GM18526 (cell line): ENCODE data around the gene ZNF618.

Experiments
- POLR2A ChIP-seq: IDR thresholded peaks from 3 replicates; pipeline ENCODE4 v1.6.1; 2011; ENCODE audit not compliant: insufficient read length; ENCODE audit errors: extremely low read depth

The ZNF618 gene

DNA sequence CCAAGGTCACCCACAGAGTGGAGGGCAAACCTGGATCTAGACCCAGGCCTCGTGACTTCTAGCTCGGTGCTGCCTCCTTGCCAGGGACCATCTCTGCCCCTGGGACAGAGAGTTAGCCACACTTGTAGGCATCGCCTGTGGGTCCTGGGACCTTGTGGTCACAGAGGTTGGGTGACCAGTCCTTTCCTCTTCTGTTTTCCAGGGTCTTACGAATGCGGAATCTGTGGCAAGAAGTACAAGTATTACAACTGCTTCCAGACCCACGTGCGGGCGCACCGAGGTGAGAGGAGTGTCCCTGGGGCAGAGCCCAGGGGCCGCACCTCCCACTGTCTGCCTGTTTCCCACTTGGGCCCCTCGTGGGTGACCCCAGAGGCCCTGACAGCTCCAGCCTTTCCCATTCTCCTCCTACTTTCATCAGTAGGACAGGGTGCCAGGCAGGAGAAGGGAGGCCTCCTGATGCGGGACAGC, 125.7 kb downstream of the ZNF618 start:
- TF ChIP-seq POLR2A = no peak

DNA sequence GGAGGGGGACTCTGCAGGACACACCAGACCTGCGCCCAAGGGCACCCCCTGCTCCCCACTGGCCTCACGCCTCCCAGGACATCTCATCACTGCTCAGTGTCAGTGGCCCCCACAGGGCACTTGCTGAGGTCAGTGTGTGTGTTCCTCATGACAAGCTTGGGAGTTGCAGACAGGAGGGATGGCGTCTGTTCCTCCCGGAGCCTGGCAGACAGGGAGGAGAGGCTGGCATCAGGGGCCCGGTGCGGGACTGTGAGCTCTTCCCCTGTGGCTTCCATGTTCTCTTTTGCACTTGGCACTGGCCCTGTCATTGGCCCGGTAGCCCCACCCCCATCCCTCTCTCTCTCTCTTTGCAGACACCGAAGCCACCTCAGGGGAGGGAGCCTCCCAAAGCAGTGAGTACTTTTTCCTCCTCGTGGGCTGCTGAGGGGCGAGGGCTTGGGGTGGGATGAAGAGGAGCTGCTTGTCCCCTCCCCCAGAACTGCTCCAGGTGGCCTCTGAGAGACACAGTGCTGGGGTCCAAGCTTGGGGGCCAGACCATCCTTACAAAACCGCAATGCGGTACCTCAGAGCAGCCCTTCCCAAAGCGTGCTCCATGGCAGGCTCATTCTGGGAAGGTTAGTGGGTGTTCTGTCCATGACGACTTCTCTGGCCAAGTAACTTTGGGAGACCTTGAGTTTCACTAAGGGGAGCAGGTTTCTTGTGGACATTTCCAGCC, 126.3 kb downstream of the ZNF618 start:
- no peak for TF ChIP-seq POLR2A

DNA sequence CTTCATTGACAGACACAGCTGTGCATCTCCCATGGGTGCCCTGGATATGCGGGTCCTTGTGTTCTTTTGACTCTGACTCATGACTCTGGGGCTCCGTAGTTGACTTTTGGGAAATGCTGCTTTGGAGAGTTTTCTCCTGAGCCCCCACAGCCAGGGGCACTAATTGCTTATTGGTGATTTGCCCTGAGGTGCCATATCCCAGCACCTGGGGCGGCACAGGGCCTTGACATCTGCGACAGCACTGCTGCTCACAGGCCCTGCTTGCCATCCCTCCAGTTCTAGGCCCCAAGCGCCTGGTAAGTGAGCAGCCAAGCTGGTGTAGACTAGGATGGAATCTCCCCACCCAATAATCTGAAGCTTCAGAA, 126.9 kb downstream of the ZNF618 start:
- no peak for TF ChIP-seq POLR2A

DNA sequence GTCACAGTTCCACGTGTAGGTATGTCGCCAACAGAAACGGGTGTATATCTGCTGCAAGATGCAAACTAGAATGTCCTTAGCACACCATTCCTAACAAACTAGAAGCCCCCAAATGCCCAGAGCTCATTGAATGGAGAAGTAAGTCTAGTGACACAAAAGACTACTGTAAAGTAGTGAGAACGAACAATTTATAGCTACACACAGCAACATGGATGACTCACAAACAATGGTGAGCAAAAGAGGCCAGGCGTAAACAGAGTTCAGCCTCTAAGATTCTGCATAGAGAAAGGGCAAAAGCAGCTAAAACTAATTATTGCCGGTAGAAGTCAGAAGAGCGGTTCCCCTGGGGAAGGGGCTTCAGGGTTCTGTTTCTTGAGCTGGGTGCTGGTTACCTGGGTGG, 127.2 kb downstream of the ZNF618 start:
- no peak for TF ChIP-seq POLR2A

DNA sequence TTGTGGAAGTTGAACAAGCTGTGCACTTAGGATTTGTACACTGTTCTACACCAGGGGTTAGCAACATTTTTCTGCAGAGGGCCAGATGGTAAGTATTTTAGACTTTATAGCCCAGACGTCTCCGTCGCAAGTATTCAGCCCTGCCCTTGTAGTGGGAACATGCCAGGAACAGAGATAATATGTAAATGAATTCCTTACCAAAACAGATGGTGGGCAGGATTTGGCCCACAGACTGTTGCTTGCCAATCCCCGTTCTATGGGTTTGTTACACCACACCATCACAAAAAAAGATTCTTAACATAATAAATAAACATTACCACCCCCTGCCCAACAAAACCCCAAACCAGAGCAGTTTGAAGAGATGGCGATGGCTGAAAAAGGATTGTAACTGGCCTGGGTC, 127.6 kb downstream of the ZNF618 start:
- no peak for TF ChIP-seq POLR2A

DNA sequence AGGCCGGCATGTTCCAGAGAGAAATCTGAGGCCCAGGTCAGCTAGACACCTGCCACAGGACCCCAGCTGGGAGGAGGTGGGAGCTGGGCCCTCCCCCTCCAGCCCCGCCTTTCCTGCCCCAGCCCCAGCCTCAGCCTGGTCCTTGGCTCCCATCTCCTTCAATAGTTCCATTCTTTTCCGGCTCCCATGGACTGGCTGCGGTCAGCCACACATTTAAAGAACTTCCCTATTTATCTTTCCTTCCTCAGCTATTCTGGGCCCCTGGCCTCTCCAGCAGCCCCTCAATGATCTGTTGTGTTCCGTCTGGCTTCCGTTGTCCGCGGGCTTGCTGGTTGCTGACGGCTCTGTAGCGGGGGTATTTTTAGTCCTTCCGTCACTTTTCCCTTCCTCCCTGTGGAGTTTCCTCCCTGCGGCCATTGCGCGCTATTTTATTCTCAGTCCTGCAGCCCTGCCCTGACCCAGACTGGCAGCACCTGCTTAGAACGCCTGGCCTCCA, 128.2 kb downstream of the ZNF618 start:
- TF ChIP-seq POLR2A = no peak

- TF ChIP-seq POLR2A = no peak
Observed at GRCh38 chr9:114005371-114006154, 129.5 kb downstream of the ZNF618 start.

- TF ChIP-seq POLR2A = no peak
Observed at GRCh38 chr9:114006155-114006550, 130.0 kb downstream of the ZNF618 start.

- no peak for TF ChIP-seq POLR2A
Observed at GRCh38 chr9:114006931-114007691, 131.0 kb downstream of the ZNF618 start.

DNA sequence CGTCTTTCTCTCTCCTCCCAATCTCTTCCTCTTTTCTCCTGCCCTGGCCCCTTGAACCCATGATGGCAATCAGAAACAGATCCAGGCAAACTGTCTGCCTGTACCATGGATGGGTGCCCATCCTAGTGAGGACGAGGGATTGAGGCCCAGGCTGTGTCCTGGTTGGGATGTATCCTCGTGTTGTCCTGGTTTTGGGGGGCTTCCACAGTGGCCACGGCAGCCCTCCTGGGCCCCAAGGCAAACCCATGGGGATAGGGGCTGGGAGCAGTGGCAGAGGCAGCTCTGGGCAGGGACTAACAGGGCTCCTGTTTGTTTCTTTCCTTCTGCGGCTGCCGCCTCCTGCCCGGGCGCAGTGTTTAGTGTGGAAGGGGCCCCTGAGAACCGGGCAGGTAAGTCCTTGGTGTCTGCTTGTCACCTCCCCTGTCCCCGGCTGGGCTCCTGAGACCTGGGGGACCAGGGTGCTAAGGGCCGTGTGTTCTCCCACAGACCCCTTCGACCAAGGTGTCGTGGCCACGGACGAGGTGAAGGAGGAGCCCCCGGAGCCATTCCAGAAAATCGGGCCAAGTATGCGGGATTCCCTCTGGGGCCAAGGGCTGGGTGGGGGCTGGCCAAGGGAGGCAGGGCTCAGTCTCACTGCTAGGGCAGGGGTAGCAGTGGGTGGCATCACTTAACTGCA, 132.0 kb downstream of the ZNF618 start:
- no peak for TF ChIP-seq POLR2A

GRCh38 chr9:114008667-114009410, 132.7 kb downstream of the ZNF618 start:
- TF ChIP-seq POLR2A = no peak

GRCh38 chr9:114011313-114011712, 135.2 kb downstream of the ZNF618 start:
- no peak for TF ChIP-seq POLR2A

DNA sequence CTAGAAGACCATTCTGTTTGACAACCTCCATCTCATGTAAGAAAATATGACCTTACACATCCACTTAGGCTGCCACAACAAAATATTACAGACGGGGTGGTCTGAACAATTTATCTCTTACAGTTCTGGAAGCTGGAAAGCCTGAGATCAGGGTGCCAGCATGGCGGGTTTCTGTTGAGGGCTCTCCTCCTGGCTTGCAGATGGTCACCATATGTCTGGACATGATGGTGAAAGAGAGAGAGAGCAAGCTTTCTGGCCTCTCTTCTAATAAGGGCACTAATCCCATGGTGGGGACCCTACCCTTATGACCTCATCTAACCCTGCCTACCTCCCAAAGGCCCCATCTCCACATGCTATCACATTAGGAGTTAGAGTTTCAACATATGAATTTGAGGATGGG, 136.0 kb downstream of the ZNF618 start:
- no peak for TF ChIP-seq POLR2A

DNA sequence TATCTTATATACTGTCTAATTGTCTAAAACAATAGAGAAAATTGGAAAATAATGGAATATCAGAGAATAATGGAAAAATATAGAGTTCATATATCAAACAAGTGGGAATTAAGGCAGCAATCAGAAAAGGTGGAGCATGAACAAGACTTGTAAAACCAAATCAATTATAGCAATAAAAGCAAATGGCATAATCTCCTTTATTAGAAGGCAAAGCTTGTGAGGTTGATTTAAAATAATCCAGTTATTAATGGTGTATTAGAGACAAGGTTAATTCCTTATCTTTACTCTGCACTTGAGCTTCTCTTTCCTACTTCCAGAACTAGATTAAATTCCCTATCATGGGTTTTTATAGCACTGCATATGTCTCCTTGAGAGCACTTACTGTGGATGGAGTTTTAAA, 137.9 kb downstream of the ZNF618 start:
- no peak for TF ChIP-seq POLR2A
